Kidney epithelial cell (primary cell): ENCODE results near the gene NEDD4L. TPM values are rescaled to one million over a fixed set of nuclear protein-coding genes. Genes with fewer than 3 reads are reported as not detected.

Experiments used
- DNase-seq: peaks from one replicate; pipeline ENCODE4 v3.0.0-alpha.2; 2010; ENCODE audit warnings: low read depth
- H3K27me3 ChIP-seq: 2 replicates; pipeline ENCODE4 v1.6.0; 2011; ENCODE audit warnings: low read length; ENCODE audit not compliant: control insufficient read depth, insufficient read depth
- H3K36me3 ChIP-seq: 2 replicates; pipeline ENCODE4 v1.5.1; 2011; ENCODE audit warnings: low read length; ENCODE audit not compliant: control insufficient read depth, insufficient read depth
- H3K4me3 ChIP-seq: 2 replicates; pipeline ENCODE4 v1.5.1; 2011; ENCODE audit warnings: low read depth, mild to moderate bottlenecking, control low read depth, low read length
- total RNA-seq: library from RNA; depleted of rRNA; stranded (reverse); fragments of >200 nt; gene quantifications from 2 replicates; pipeline ENCODE4 v1.2.3, GENCODE V29; 2015
- TF ChIP-seq, protein P1 (sequence below): IDR thresholded peaks from 2 replicates; pipeline ENCODE4 v1.5.1; 2011; ENCODE audit warnings: mild to moderate bottlenecking, moderate library complexity, low read length, control low read depth, inconsistent platforms; ENCODE audit not compliant: insufficient read depth, poor library complexity, severe bottlenecking

Gene NEDD4L
- total RNA-seq, 1 donor from 2014 or later, result 88.3 TPM

DNA sequence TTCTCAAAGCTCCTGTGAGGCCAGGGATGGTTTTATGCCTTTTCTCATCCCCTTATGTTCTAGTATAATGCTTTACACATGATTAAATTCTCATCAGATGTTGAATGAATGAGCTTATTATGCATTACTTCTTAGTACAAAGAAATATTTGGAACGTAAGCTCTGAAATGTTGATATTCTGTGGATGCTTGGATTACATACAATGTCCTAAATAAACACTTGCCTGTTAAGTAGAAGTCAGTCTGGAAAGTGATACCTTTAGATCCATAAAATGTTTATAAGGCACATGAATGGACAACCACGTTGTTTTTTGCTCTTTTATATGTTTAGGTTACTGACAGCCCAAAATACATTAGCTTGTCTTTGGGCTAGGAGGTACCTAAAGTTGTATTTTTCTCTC, 248.6 kb downstream of the NEDD4L start:
- TF ChIP-seq, protein P1, sequence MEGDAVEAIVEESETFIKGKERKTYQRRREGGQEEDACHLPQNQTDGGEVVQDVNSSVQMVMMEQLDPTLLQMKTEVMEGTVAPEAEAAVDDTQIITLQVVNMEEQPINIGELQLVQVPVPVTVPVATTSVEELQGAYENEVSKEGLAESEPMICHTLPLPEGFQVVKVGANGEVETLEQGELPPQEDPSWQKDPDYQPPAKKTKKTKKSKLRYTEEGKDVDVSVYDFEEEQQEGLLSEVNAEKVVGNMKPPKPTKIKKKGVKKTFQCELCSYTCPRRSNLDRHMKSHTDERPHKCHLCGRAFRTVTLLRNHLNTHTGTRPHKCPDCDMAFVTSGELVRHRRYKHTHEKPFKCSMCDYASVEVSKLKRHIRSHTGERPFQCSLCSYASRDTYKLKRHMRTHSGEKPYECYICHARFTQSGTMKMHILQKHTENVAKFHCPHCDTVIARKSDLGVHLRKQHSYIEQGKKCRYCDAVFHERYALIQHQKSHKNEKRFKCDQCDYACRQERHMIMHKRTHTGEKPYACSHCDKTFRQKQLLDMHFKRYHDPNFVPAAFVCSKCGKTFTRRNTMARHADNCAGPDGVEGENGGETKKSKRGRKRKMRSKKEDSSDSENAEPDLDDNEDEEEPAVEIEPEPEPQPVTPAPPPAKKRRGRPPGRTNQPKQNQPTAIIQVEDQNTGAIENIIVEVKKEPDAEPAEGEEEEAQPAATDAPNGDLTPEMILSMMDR, result no peak
- Histone ChIP-seq H3K4me3 (no peak overlapping the region), H3K36me3 (no peaks in the 10 kb centered on the region), H3K27me3 (no peaks in the 10 kb centered on the region)
- DNase-seq, result no peak

DNA sequence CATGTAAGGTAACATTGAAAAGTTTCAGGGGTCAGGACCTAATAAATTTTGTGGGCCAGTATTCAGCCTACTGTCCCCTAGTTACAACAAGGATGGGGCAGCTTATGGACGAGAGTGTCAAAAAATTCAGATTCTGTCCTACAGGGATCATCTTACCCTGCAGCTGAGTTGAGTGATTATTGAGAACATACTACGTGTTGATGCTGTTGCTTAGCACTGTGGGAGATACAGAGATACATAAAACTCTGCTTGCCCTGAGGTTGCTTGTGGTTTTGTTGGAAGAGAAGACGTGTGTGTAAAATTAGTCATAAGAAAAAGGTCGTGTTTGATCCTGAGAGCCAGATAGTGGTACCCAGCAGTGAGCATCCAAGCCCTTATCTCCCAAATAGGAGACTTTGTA, 253.2 kb downstream of the NEDD4L start:
- no peak for DNase-seq
- H3K36me3 ChIP-seq, result no peaks in the 10 kb centered on the region
- TF ChIP-seq, protein P1, result no peak

DNA sequence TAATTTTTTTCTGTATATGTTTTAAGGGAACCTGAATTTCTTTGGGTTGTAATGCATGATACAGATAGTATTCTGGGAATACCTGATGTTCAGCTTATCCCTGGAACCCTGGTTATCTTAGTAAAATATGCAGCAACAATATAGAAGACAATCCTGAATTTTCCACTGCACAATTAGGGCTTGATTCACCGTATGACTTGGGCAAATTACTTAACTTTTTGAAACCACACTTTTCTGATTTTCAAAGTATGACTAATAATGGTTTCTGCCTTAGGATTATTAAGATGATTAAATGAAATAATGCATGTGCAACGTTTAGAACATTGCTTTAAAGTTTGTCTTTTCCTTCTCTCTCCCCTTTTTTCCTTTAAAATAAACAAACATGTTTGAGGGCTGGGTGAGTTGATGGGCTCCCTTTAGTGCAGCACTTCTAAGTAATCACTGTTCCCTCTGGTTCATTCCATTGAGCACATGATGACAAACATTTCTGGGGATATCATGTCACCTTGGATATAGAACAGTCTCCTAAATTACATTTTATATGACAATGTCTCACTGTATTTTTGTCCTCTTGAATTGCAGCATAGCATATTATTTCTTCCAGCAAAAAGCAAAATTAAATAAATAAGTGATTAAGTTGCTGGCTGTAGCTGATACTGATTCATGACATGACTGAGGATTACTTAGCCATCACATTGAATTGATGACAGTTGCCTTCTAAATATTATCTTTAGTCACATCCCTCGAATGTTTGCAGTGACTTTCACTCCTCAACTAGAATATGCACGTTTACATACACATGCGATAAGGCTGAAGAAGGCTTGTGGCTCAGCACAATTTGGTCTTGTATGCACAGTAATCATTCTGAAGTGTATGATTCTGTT, 254.5 kb downstream of the NEDD4L start:
- H3K4me3 ChIP-seq, result no peak overlapping the region
- TF ChIP-seq, protein P1, result no peak
- H3K36me3 ChIP-seq, result no peaks in the 10 kb centered on the region
- no peaks in the 10 kb centered on the region for H3K27me3 ChIP-seq
- no peak for DNase-seq

More for the DNA sequence above, 253.2 kb downstream of the NEDD4L start:
- H3K27me3 ChIP-seq, result no peaks in the 10 kb centered on the region
- no peak overlapping the region for H3K4me3 ChIP-seq

DNA sequence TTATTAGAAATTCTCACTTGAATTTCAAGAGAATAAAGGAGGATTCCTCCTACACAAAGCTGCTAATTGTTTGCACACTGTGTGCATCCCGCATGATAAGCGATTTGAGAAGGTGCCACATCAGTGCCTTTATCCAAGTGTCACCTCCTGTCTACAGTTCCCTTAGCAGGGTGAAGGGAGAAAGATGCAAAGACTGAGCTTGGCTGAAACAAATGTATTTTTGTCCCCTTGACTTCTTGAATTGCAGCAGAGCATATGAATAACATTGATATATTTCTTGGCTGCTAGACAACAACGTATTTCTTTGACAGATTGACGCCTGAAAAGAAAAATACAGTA, 255.1 kb downstream of the NEDD4L start:
- Histone ChIP-seq H3K36me3 (no peaks in the 10 kb centered on the region), H3K4me3 (no peak overlapping the region), H3K27me3 (no peaks in the 10 kb centered on the region)
- DNase-seq, result no peak
- TF ChIP-seq, protein P1, result no peak

DNA sequence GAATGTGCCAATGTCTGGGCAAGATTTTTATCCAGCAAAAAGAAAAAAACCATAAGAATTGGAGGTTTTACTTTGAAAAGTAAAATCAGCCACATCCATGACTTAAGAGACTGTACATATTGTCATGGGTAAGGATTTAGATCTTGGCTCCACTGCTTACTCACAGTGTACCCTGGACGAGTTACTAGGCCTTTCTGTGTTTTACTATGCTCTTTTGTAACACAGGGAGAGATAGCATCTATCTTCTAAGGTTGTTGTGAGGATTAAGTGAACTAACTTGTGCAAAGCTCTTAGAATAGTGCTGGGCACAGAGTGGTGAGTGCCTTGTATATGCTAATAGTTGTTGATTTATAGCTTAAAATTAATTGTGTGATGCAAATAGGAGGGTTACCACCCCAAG, 255.9 kb downstream of the NEDD4L start:
- TF ChIP-seq, protein P1, result no peak
- Histone ChIP-seq H3K36me3 (no peaks in the 10 kb centered on the region), H3K27me3 (no peaks in the 10 kb centered on the region), H3K4me3 (no peak overlapping the region)
- DNase-seq, result no peak

DNA sequence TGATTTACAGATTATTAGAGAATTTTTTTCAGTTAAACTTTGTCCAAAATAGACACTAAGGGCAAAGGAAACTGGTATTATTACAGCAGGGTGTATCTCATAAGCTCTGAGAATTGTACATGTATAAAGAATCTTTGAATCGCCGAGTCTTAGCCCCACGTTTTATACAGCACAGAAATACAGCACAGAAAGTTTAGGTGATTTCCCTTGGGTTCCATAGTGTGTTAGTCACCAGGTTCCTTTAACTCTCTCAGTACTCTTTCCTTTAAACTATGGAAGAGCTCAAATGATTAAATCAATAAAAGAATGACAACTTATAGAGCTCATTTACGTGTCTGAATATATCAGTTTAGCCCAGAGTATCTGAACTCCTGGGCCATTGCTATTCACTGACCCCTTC, 256.8 kb downstream of the NEDD4L start:
- Histone ChIP-seq H3K27me3 (no peaks in the 10 kb centered on the region), H3K4me3 (no peak overlapping the region), H3K36me3 (no peaks in the 10 kb centered on the region)
- DNase-seq, result no peak
- TF ChIP-seq, protein P1, result no peak
